Islet precursor cell (in vitro differentiated cells): ENCODE measurements around the gene SIT1.
"Not testable (repeated sequence)": the region's sequence is repeated elsewhere in the genome, so short reads cannot be mapped to it uniquely, and the experiment has no call there.

ENCODE experiments used
- DNase-seq: peaks from one replicate; pipeline ENCODE4 v3.0.0-alpha.2; 2018

The SIT1 gene

DNA sequence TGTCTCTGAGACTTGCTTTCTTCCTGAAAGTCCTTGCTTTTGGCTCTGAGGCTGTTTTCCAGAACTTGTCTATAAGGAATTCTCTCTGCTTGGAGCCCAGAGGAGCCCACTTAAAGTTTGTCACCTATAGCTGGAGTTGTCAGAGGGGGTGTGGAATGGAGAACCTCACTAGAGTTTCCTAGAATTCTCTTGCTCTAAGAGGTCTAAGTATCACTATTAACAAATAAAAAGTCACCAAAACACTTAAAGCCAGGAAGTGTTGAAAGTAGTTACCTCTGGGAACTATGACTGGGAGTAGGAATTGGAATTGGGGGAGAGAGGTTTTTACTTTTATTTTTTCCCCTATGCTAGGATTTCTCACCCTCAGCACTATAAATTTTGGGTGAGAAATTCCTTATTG is 15.0 kb downstream of the SIT1 start:
- no peak for DNase-seq

GRCh38 chr9:35629597-35629996 is 21.1 kb downstream of the SIT1 start:
- no peak for DNase-seq

DNA sequence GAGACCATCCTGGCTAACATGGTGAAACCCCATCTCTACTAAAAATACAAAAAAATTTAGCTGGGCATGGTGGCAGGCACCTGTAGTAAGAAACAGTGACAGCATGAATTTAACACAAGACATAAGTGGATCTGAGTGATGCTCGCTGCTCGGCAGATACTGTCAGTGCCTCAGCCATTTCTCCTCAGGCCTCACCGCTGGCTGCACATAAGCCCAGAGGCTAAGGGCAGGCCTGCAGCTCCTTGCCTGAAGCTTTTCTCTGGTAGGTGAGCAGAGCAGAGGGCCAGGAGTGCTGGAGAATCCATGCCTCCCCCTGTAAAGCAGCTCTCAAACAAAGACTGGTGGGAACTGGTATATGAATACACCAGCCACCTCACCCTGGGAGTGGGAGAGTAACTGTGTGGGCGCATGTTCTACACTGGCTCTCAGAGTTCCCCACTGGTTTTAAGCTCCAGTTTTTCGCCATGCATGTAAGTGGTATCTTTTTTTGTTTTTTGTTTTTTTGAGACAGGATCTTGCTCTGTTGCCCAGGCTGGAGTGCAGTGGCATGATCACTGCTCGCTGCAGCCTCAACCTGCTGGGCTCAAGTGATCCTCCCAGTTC is 22.2 kb downstream of the SIT1 start:
- no peak for DNase-seq

- no peak for DNase-seq
Observed at GRCh38 chr9:35627575-35627974, 23.2 kb downstream of the SIT1 start.

DNA sequence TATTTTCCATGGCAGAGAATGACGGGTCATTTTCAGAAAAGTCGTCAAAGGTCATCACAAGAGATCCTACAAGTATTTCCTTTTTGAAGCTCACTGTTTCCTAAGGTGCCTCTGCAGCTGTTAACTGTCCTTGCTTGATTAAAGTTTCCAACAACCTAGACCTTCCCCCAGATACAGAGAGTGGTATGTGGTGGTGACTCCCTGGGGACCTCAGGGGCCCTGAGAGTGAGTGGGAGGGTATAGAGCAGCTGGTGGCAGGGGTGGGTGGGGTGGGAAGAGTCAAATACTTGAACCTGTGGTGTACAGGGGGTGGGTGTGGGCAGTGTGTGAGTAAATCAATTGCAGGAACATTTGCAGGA is 31.0 kb downstream of the SIT1 start:
- DNase-seq: no peak

DNA sequence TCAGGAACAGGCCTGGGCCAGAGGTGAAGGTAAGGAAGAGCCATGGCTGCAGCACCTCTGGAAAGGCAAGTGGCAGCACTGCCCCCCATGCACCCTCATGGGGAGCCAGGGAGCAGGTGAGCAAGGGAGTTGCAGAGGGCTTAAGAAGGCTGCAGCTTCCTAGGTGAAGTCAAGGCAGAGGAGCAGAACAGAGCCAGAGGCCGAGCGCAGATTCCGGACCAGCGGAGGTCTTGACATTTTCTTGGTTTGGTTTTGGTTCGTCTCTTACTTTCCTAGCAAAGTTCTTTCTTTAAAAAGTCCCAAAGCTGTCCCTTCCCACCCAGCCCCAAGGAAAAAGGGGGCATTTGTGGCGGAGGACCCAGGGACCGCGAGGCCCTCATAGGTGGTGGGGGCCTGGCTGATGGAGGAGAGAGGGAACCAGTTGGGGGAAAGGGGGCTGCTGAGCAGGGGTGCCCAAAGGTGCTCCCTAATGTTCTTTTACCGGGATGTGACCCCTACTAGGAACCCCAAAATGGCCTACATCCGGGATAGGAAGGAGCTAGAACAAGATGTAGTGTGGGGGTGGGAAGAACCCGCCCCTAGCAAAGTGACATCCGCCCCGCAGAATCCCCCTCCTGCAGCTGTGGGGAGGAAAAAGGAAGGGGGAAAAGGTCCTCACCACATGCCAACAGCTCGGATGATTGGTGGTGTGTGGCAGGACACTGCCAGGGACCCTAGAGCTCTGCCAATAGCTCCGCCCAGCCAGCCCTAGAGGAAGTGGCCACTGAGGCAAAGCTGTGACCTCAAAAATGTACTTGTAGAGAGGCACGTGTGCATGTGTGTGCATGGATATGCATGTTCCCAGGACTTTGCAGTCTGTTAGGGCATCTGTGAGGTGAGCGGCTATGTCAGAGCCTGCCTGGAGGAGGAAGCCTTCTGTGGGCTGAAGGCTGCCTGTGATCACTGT is 31.6 kb downstream of the SIT1 start:
- no peak for DNase-seq

DNA sequence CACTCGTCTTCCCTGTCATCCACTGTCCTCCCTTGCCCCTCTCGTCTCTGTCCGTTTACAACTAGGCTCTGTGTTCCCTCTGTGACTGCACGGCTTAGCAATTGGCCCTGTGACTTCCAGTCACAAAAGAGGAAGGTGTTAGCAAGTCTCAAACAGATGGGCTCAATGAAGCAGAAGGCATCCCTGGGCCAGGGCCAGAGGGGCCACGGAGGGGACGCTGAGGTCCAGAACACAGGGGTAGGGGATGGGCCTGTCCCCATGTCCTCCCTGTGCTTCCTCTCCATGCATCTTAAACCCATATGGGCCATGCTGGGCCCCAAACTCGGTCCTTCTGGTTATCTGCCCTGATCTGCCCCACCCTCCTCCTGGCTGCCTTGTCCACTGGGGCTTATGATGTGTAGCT is 32.4 kb downstream of the SIT1 start, which contains the start of gene CD72:
Gene CD72 (minus strand): TSS at position 89 of the 403 bp plus-strand sequence. CDS start 110 bp downstream, outside the sequence.
- DNase-seq: no peak

DNA sequence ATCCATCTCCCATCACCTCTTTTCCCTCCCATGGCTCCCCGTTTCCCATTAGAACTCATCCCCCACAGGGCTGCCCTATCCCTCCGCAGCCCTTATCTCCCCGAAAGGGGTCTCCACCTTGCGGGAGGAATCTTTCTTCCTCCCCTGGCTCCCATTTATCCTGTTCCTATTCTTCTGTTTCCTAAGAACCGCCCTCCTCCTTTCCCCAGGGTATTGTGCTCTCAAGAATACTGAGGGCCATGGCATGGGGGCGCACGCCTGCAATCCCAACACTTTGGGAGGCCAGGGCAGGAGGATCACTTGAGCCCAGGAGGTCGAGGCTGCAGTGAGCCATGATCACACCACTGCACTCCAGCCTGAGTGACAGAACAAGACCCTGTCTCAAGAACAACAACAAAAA is 33.2 kb downstream of the SIT1 start:
- no peak for DNase-seq

GRCh38 chr9:35616681-35617459 is 33.9 kb downstream of the SIT1 start:
- DNase-seq: peak; percentile 79

- no peak for DNase-seq
Observed at GRCh38 chr9:35615981-35616680, 34.6 kb downstream of the SIT1 start.

DNA sequence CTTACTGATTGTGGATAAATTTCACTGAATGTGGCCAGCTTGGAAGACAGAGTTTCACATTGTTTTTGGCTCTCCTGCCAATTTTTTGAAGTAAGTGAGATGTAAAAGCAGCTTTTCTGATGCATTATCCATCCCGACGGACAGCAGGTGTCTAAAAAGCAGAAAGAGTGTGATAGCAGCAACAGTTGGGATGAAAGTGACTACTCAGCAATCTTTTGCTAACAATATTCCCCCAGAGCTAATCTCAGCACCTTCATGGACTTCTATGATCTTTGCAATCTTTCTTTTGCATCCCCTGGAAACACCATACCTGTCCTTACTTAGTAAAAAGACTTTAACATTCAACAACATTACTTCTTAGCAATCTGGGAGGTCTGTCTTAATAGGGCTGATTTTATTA is 37.9 kb downstream of the SIT1 start:
- no peak for DNase-seq

DNA sequence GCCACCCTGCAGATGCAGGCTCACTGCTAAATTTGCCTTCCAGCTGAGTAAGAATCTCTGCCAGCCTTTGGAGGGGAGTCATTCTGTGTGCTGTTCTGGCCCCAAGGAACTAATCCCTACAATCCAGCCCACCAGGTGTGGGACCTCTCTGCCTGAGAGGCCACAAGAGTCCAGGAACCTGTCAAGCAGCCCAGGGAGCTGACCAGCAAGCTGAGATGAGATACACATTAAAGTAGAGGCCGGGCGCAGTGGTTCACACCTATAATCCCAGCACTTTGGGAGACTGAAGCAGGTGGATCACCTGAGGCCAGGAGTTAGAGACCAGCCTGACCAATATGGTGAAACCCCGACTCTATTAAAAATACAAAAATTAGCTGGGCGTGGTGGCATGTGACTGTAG is 38.7 kb downstream of the SIT1 start:
- not testable (repeated sequence) for DNase-seq

DNA sequence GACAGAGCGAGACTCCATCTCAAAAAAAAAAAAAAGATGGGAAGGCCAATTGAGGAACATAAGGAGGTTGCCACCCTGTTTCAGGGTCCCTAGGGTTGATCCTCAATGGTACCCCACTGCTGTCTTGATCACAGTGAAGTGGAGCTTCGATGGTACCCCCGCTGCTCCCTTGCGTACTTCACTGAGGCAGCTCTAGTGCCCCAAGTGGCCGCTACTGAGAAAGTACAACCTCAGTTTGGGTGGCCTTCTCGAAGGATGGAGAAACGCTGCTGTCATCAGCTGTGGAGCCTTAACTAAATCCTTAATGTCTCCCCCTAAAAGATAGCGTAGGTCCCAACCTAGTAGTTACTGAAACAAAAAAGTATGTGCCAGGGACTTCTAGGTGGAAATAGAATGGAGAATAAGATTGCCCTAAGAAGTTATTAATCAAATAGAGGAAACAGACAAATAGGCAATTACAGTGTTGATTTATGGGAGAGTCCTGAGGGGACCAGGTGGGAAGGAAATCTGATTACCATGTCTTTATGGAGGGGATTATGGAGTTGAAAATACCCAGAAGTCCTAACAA is 39.4 kb downstream of the SIT1 start:
- DNase-seq: peak; percentile 69

DNA sequence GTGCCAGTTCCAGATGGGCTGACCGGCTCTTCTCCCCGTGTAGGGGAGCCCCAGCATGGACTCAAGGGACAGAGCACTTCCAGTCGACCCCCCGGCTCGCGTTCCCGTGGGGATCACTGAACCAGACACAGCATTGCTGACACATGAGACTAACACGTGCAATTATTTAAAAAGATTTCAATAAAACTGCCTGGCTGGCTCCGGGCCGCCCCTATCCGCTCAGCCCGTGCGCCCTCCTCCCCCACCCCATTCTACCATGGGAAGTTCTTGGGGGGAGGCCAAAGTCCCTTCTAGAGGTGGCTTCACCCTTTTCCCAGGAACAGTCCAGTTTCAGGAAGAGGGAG is 40.9 kb downstream of the SIT1 start:
- DNase-seq: no peak

- DNase-seq: no peak
Observed at GRCh38 chr9:35609001-35609819, 41.5 kb downstream of the SIT1 start.

GRCh38 chr9:35608221-35608620 is 42.5 kb downstream of the SIT1 start:
- no peak for DNase-seq

DNA sequence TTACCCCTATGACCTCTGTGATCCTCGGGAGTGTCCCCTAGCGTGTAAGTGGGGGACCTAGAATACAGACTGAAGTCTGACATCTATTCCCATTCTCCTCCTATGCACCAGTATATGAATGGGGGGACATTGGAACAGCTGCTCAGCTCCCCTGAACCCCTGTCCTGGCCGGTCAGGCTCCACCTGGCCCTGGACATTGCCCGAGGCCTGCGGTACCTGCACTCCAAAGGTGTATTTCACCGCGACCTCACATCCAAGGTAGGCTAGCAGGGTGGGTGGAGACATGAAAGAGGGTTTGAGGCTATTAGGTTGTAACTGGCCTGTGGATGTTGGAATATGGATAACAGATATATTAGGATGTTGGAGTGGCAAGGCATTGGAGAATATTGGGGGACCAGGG is 44.0 kb downstream of the SIT1 start:
- no peak for DNase-seq

- no peak for DNase-seq
Observed at GRCh38 chr9:35606138-35606504, 44.6 kb downstream of the SIT1 start.

DNA sequence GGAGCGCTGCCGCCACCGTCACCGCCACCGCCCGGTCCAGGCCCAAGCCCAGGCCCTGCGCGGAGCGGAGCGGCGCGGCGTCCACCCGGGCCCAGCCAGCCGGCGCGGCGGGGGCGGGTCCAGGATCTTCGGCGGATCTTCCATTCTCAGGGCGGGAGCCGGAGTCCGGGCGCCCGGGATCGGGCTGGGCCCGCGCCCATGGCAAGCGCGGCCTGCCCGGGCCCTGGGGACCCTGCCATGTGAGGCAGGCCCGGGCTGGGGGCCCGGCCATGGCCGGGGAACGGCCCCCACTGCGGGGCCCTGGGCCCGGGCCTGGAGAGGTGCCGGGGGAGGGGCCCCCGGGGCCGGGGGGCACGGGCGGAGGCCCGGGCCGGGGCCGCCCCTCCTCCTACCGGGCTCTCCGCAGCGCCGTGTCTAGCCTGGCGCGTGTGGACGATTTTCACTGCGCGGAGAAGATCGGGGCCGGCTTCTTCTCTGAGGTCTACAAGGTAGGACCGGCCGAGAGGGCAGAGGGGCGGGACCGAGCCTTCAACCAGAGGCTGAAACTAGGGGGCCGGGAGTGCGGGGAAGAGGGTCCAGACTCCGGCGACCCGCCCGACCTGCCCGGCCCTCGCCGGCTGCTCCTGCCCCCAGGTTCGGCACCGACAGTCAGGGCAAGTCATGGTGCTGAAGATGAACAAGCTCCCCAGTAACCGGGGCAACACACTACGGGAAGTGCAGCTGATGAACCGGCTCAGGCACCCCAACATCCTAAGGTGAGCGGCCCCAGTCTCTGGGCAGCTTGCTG is 45.2 kb downstream of the SIT1 start:
- DNase-seq: peak; percentile 57

DNA sequence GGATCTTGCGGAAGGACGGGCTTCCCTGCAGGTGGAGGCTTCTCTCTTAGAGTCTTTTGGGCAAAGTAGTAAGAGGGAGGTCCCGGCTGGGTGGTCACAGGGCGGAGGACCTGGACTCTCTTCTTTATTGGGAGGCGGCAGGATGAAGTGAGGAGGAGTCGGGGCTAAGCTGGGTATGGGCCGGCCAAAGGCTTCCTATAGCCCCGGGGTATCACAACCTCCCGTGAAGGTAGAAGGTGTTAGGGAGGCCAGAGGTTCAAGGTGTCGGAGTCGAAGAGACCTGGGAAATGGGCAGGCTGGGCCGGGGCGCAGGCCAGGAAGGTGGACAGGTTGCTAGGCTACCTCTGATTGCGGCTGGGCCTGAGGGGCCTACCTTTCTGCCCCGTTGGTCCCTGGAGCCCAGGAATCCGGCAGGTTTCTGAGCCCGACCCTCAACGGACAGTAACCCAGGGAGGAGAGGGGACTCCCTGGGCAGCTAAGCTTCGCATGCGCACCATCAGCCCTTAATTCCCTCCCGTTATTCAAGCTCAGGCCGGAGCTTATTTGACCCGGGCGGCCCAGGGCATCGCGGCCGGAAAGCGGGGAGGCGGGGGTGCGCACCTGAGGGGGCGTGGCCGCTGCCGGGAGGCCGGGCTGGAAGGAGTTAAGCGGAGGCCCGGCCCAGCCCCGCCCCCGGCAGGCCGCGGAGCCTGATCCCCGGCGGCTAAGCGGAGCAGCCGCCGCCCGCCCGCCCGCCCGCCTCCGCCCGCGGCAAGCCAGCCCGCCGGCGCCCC is 46.0 kb downstream of the SIT1 start, which contains the start of gene TESK1:
Gene TESK1 (plus strand): TSS at position 685 of the 773 bp plus-strand sequence. CDS start 358 bp downstream, outside the sequence.
- peak; percentile 89 for DNase-seq
